ENCODE measurements around the gene MICAL1.

Gene MICAL1

DNA sequence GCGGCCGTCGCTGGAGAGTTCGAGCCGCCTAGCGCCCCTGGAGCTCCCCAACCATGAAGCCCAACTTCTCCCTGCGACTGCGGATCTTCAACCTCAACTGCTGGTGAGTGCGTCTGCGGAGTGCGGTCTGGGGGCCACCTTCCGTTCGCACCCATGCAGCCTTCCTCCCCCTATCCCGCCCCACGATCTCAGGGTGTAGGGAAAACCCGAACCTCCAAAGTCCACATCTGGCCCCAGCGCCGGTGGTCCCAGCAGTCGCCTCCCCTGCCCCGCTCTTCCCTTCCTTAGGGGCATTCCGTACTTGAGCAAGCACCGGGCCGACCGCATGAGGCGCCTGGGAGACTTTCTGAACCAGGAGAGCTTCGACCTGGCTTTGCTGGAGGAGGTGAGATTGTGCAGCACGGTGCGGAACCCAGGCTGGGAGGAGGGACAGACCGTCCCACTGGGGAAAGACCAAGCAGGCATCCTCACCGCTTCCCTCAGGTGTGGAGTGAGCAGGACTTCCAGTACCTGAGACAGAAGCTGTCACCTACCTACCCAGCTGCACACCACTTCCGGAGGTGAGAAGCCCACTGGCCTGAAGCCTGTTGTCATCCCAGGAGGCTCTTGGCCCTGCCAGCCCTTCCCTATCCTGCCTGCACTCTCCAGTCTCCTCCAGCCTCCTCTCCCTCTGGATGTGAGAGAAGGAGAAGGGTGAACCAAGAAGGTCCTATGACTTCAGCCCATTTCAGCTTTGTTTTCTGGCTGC, 14.3 kb downstream of the MICAL1 start:
- peak overlapping the region; percentile 85 for H2AFZ ChIP-seq (ENCODE audit: low read length)
- H3K9me3 ChIP-seq (replicated peaks; ENCODE audit: insufficient read depth, low read length) = no peaks in the 10 kb centered on the region
- H3K4me1 ChIP-seq (ENCODE audit: low read length) = 0 out of 2 replicates have a peak, but pooled peaks cover 6% of the 10 kb centered on the region
- peaks cover 22% of the 10 kb centered on the region for H3K79me2 ChIP-seq (ENCODE audit: low read length)
- peaks cover 6% of the 10 kb centered on the region; the same call in 1 of the 2 replicates for H3F3A ChIP-seq (ENCODE audit: insufficient read depth, low read length)
- TF ChIP-seq, protein P1, sequence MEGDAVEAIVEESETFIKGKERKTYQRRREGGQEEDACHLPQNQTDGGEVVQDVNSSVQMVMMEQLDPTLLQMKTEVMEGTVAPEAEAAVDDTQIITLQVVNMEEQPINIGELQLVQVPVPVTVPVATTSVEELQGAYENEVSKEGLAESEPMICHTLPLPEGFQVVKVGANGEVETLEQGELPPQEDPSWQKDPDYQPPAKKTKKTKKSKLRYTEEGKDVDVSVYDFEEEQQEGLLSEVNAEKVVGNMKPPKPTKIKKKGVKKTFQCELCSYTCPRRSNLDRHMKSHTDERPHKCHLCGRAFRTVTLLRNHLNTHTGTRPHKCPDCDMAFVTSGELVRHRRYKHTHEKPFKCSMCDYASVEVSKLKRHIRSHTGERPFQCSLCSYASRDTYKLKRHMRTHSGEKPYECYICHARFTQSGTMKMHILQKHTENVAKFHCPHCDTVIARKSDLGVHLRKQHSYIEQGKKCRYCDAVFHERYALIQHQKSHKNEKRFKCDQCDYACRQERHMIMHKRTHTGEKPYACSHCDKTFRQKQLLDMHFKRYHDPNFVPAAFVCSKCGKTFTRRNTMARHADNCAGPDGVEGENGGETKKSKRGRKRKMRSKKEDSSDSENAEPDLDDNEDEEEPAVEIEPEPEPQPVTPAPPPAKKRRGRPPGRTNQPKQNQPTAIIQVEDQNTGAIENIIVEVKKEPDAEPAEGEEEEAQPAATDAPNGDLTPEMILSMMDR (IDR thresholded peaks at IDR 0.05; ENCODE audit: low read length) = no peak
- TF ChIP-seq EZH2 (optimal IDR thresholded peaks at IDR 0.05; ENCODE audit: low read depth, low read length) = no peak
- no peak for TF ChIP-seq EZH2phosphoT487 (IDR thresholded peaks at IDR 0.05; ENCODE audit: low read length)
- peak overlapping the region; percentile 52; the same call in 1 of the 2 replicates for H3K27ac ChIP-seq (ENCODE audit: low read length)
- H3K9ac ChIP-seq (ENCODE audit: low read length) = peak overlapping the region; percentile 90
- H3K27me3 ChIP-seq (replicated peaks; ENCODE audit: insufficient read depth, low read length) = no peaks in the 10 kb centered on the region
- DNase-seq = peak; percentile 31
- H3K4me3 ChIP-seq (ENCODE audit: low read length) = peak overlapping the region; percentile 88
- no peaks in the 10 kb centered on the region for H3K9me2 ChIP-seq (replicated peaks; ENCODE audit: insufficient read depth, low read length)
- H3K4me2 ChIP-seq (ENCODE audit: low read depth, low read length) = peak overlapping the region; percentile 94
- H4K20me1 ChIP-seq (ENCODE audit: insufficient read depth, low read length) = no peaks in the 10 kb centered on the region
- no peaks in the 10 kb centered on the region; the same call in 1 of the 2 replicates for H3K36me3 ChIP-seq (replicated peaks; ENCODE audit: insufficient read depth, low read length)

DNA sequence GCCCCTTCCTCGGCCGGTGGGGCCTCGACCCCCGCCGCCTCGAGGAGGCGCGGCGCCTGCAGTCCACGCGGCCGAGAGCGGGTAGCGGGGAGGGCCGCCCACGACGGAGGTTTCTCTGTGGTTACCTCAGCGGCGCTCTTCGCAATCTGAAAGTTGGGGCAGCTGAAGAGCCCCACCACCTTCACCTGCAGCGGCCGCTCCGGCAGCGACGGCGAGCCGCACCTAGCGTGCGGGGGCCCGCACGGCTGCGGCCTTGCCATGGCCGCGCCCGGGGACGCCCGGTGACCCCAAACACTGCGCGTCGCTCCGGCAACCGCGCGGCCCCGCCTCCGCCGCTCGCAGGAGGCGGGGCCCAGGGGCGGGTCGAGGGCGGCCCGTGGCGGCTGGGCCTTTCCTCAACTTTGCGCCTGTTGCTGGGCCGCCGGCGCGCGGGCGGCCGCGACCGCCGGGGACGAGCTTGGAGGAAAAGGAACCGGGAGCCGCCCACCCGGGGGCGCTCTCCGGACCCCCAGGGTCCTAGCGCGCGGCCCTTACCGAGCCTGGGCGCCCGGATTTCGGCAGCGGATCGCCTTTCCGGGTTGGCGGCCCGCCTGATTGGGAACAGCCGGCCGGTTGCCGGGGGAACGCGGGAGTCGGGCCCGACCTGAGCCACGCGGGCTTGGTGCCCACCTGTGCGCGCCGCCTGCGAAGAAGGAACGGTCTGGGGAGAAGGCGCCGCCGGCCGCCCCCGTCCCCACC, 15.1 kb downstream of the MICAL1 start, which contains the start of the genes PPIL6 and SMPD2:
PPIL6 (minus strand) TSS at position 298 of the 738 bp plus-strand sequence; CDS start at position 260, 38 bp downstream.
SMPD2 (plus strand) TSS at position 394 of the 738 bp plus-strand sequence. CDS start 398 bp downstream, outside the sequence.
- H2AFZ ChIP-seq (ENCODE audit: low read length) = peak within 1 kb of the TSS; percentile 85

GRCh38 chr6:109436041-109436440, 19.5 kb downstream of the MICAL1 start:
- H3K27ac ChIP-seq (ENCODE audit: low read length) = no peak overlapping the region
- peaks cover 2% of the 10 kb centered on the region for H3K79me2 ChIP-seq (ENCODE audit: low read length)
- H3F3A ChIP-seq (ENCODE audit: insufficient read depth, low read length) = no peaks in the 10 kb centered on the region
- no peaks in the 10 kb centered on the region for H3K9me3 ChIP-seq (replicated peaks; ENCODE audit: insufficient read depth, low read length)
- no peak for DNase-seq
- no peak overlapping the region for H3K4me3 ChIP-seq (ENCODE audit: low read length)
- no peaks in the 10 kb centered on the region for H3K36me3 ChIP-seq (replicated peaks; ENCODE audit: insufficient read depth, low read length)
- H3K4me1 ChIP-seq (ENCODE audit: low read length) = no peaks in the 10 kb centered on the region
- H3K9me2 ChIP-seq (replicated peaks; ENCODE audit: insufficient read depth, low read length) = no peaks in the 10 kb centered on the region
- no peaks in the 10 kb centered on the region for H4K20me1 ChIP-seq (ENCODE audit: insufficient read depth, low read length)
- H3K4me2 ChIP-seq (ENCODE audit: low read depth, low read length) = no peak overlapping the region
- H3K27me3 ChIP-seq (replicated peaks; ENCODE audit: insufficient read depth, low read length) = no peaks in the 10 kb centered on the region
- TF ChIP-seq EZH2 (optimal IDR thresholded peaks at IDR 0.05; ENCODE audit: low read depth, low read length) = no peak
- no peak for TF ChIP-seq EZH2phosphoT487 (IDR thresholded peaks at IDR 0.05; ENCODE audit: low read length)
- TF ChIP-seq, protein P1 (IDR thresholded peaks at IDR 0.05; ENCODE audit: low read length) = no peak
- no peak overlapping the region for H2AFZ ChIP-seq (ENCODE audit: low read length)
- H3K9ac ChIP-seq (ENCODE audit: low read length) = no peak overlapping the region

More for the DNA sequence above, 15.1 kb downstream of the MICAL1 start, which contains the start of the genes PPIL6 and SMPD2:
- DNase-seq = peak; percentile 83
- Histone ChIP-seq H3K79me2 (ENCODE audit: low read length) (peaks cover 22% of the 10 kb centered on the region), H3K27me3 (replicated peaks; ENCODE audit: insufficient read depth, low read length) (no peaks in the 10 kb centered on the region), H3K4me3 (ENCODE audit: low read length) (peak within 1 kb of the TSS; percentile 88), H3F3A (ENCODE audit: insufficient read depth, low read length) (peaks cover 6% of the 10 kb centered on the region; the same call in 1 of the 2 replicates), H3K9me3 (replicated peaks; ENCODE audit: insufficient read depth, low read length) (no peaks in the 10 kb centered on the region), H3K4me2 (ENCODE audit: low read depth, low read length) (peak within 1 kb of the TSS; percentile 94), H3K9ac (ENCODE audit: low read length) (peak within 1 kb of the TSS; percentile 90), H4K20me1 (ENCODE audit: insufficient read depth, low read length) (no peaks in the 10 kb centered on the region), H3K27ac (ENCODE audit: low read length) (peak within 1 kb of the TSS; percentile 52; the same call in 1 of the 2 replicates), H3K9me2 (replicated peaks; ENCODE audit: insufficient read depth, low read length) (no peaks in the 10 kb centered on the region), H3K36me3 (replicated peaks; ENCODE audit: insufficient read depth, low read length) (no peaks in the 10 kb centered on the region; the same call in 1 of the 2 replicates), H3K4me1 (ENCODE audit: low read length) (0 out of 2 replicates have a peak, but pooled peaks cover 6% of the 10 kb centered on the region)
- TF ChIP-seq, protein P1 (IDR thresholded peaks at IDR 0.05; ENCODE audit: low read length) = no peak
- no peak for TF ChIP-seq EZH2 (optimal IDR thresholded peaks at IDR 0.05; ENCODE audit: low read depth, low read length)
- no peak for TF ChIP-seq EZH2phosphoT487 (IDR thresholded peaks at IDR 0.05; ENCODE audit: low read length)

Data from MM.1S (cell line).